Coronary artery (tissue), 2 donors: ENCODE data around the gene BRICD5.

Source experiments
- DNase-seq: peaks from one replicate; pipeline ENCODE4 v3.0.0-alpha.2; 2017; ENCODE audit warnings: low spot score
- H3K27ac ChIP-seq, 2 donors: fragments of 200-600 bp; sonication (generic); one replicate each; pipeline ENCODE4 v1.5.1; 2016 to 2019
- H3K4me3 ChIP-seq: fragments of 200-600 bp; sonication (generic); 2 replicates; pipeline ENCODE4 v1.5.1; 2016; ENCODE audit warnings: mild to moderate bottlenecking, moderate library complexity
- CTCF ChIP-seq: fragments of 200-600 bp; sonication (generic); IDR thresholded peaks from one replicate; pipeline ENCODE4 v1.5.1; 2019; ENCODE audit warnings: antibody characterized with exemption

The BRICD5 gene

GRCh38 chr16:2236337-2237101, 25.9 kb upstream of the BRICD5 start, which contains the start of gene DNASE1L2:
DNASE1L2 (plus strand) TSS chr16:2236444; CDS start chr16:2236817, 373 bp downstream.
- no peak within 1 kb of the TSS for H3K27ac ChIP-seq
- TF ChIP-seq CTCF: no peak
- DNase-seq: no peak
- peak within 1 kb of the TSS; percentile 62 for H3K4me3 ChIP-seq

- no peak for TF ChIP-seq CTCF
- H3K27ac ChIP-seq: no peak overlapping the region
- no peak for DNase-seq
- H3K4me3 ChIP-seq: no peak overlapping the region
Observed at GRCh38 chr16:2235695-2236336, 25.2 kb upstream of the BRICD5 start.

GRCh38 chr16:2235234-2235651, 24.6 kb upstream of the BRICD5 start:
- TF ChIP-seq CTCF: no peak
- Histone ChIP-seq H3K27ac (no peak overlapping the region), H3K4me3 (no peak overlapping the region)
- DNase-seq: no peak

- no peak for TF ChIP-seq CTCF
- Histone ChIP-seq H3K4me3 (no peak overlapping the region), H3K27ac (no peak overlapping the region)
- DNase-seq: no peak
Observed at GRCh38 chr16:2234813-2235170, 24.1 kb upstream of the BRICD5 start.

- no peak overlapping the region for H3K27ac ChIP-seq
- H3K4me3 ChIP-seq: no peak overlapping the region
- no peak for TF ChIP-seq CTCF
- no peak for DNase-seq
Observed at GRCh38 chr16:2233872-2234812, 23.5 kb upstream of the BRICD5 start.

- TF ChIP-seq CTCF: no peak
- no peak overlapping the region for H3K4me3 ChIP-seq
- no peak overlapping the region for H3K27ac ChIP-seq
- DNase-seq: no peak
Observed at GRCh38 chr16:2233046-2233775, 22.5 kb upstream of the BRICD5 start.
